ENCODE data around the gene CYP4Z1.
A peak's percentile ranks its signal among the peaks of the same experiment; 100 is the strongest.

CYP4Z1 gene

GRCh38 chr1:47067097-47067594 is at the start of gene CYP4Z1:
TSS of gene CYP4Z1 (plus strand) at chr1:47067231. CDS start at chr1:47067491, 260 bp downstream.
- Histone ChIP-seq H3K27ac (no peak within 1 kb of the TSS), H3K27me3 (no peaks in the 10 kb centered on the region), H3K36me3 (no peaks in the 10 kb centered on the region), H3K9me3 (no peaks in the 10 kb centered on the region), H3K4me1 (peaks cover 0 to 5% (median 0%) of the 10 kb centered on the region in 4 donors), H3K4me3 (no peak within 1 kb of the TSS)
- DNase-seq: no peak
- intact Hi-C loops (cut with DNase I; ENCODE audit: low total_unique reads): no loop called here
- no peak for TF ChIP-seq CTCF (IDR thresholded peaks at IDR 0.05)

GRCh38 chr1:47021070-47021469 is 46.0 kb upstream of the CYP4Z1 start:
- intact Hi-C loops (cut with DNase I; ENCODE audit: low total_unique reads): no loop called here
- H3K4me3 ChIP-seq: no peak overlapping the region
- peaks cover 4 to 61% (median 36%) of the 10 kb centered on the region in 4 donors for H3K4me1 ChIP-seq
- no peaks in the 10 kb centered on the region for H3K27me3 ChIP-seq
- no peaks in the 10 kb centered on the region for H3K36me3 ChIP-seq
- no peaks in the 10 kb centered on the region for H3K9me3 ChIP-seq
- no peak for TF ChIP-seq CTCF (IDR thresholded peaks at IDR 0.05)
- no peak for DNase-seq
- H3K27ac ChIP-seq: peak overlapping the region; percentile 92 to 95

- Histone ChIP-seq H3K36me3 (no peaks in the 10 kb centered on the region), H3K27me3 (no peaks in the 10 kb centered on the region), H3K9me3 (no peaks in the 10 kb centered on the region), H3K27ac (peak within 1 kb of the TSS; percentile 92 to 95), H3K4me1 (peaks cover 4 to 65% (median 36%) of the 10 kb centered on the region in 4 donors), H3K4me3 (peak within 1 kb of the TSS; percentile 62 to 75)
- peak in 1 of 2 donors; percentile 78 for DNase-seq
- no peak for TF ChIP-seq CTCF (IDR thresholded peaks at IDR 0.05)
- intact Hi-C loops (cut with DNase I; ENCODE audit: low total_unique reads): no loop called here
Observed at GRCh38 chr1:47023268-47024140, 43.5 kb upstream of the CYP4Z1 start, which contains the start of gene CYP4X1. TSS of gene CYP4X1 (plus strand) at chr1:47023669. CDS start at chr1:47023818, 149 bp downstream.

GRCh38 chr1:47024141-47024801 is 42.8 kb upstream of the CYP4Z1 start:
- no peaks in the 10 kb centered on the region for H3K9me3 ChIP-seq
- peak overlapping the region; percentile 62 to 75 for H3K4me3 ChIP-seq
- intact Hi-C loops (cut with DNase I; ENCODE audit: low total_unique reads): no loop called here
- peaks cover 4 to 67% (median 39%) of the 10 kb centered on the region in 4 donors for H3K4me1 ChIP-seq
- no peak for TF ChIP-seq CTCF (IDR thresholded peaks at IDR 0.05)
- H3K27me3 ChIP-seq: no peaks in the 10 kb centered on the region
- H3K36me3 ChIP-seq: no peaks in the 10 kb centered on the region
- peak in 1 of 2 donors; percentile 41 for DNase-seq
- peak overlapping the region; percentile 92 to 95 for H3K27ac ChIP-seq

- Histone ChIP-seq H3K27ac (peak overlapping the region; percentile 53 to 61), H3K4me3 (no peak overlapping the region), H3K4me1 (peaks cover 0 to 53% (median 34%) of the 10 kb centered on the region in 4 donors), H3K27me3 (no peaks in the 10 kb centered on the region), H3K36me3 (peaks cover 6 to 18% (median 14%) of the 10 kb centered on the region in 3 donors), H3K9me3 (no peaks in the 10 kb centered on the region)
- intact Hi-C loops (cut with DNase I; ENCODE audit: low total_unique reads): no loop called here
- no peak for TF ChIP-seq CTCF (IDR thresholded peaks at IDR 0.05)
- DNase-seq: no peak
Observed at GRCh38 chr1:47030170-47030805, 36.7 kb upstream of the CYP4Z1 start.

Data from tibial artery (tissue), 4 donors.